ENCODE measurements around the gene PLEKHM3. TPM values are rescaled to one million over a fixed set of nuclear protein-coding genes. Genes with fewer than 3 reads are reported as not detected.

The PLEKHM3 gene
- total RNA-seq, 3 donors from 2014 or later (not counting 1 experiment from before 2014, with no cell fraction given): 21.7 to 27.7 (median 26.3) TPM

DNA sequence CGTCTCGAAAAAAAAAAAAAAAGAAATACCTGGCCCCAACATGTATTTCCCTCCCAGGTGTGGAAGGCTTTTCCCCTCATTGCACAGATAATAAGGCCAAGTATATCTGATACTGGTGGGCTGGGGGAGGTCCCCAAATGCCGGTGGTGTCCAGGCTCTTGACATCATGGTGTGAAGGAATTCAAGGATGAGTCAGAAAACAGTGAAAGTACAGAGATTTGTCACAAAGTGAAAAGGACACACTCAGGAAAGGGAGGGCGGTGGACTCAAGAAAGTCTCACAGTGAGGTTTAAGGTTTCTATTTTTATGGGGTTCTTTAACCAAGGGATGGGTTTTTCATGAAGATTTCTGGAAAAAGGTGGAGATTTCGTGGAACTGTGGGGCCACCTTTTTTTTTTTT is 217.8 kb downstream of the PLEKHM3 start:
- Histone ChIP-seq H3K27ac (ENCODE audit: low read length) (no peak overlapping the region), H3K4me1 (ENCODE audit: control insufficient read depth, insufficient read depth, low read length) (no peaks in the 10 kb centered on the region), H3K4me3 (ENCODE audit: low read length) (no peak overlapping the region), H3K27me3 (ENCODE audit: control insufficient read depth, insufficient read depth, low read length) (no peaks in the 10 kb centered on the region), H3K9me3 (ENCODE audit: control insufficient read depth, insufficient read depth, low read length) (no peaks in the 10 kb centered on the region), H3K36me3 (ENCODE audit: control insufficient read depth, insufficient read depth, low read length) (no peaks in the 10 kb centered on the region)
- Mint-ChIP-seq H3K4me1 (no peaks in the 10 kb centered on the region), H3K27me3 (ENCODE audit: low read depth in 2 of 2) (no peaks in the 10 kb centered on the region), H3K27ac (no peak overlapping the region), H3K4me3 (no peak overlapping the region), H3K36me3 (no peaks in the 10 kb centered on the region), H3K9me3 (no peaks in the 10 kb centered on the region)
- 61% methylated on average over 3 of the region's 5 CpGs for WGBS (ENCODE audit: insufficient coverage)
- TF ChIP-seq, protein P1, sequence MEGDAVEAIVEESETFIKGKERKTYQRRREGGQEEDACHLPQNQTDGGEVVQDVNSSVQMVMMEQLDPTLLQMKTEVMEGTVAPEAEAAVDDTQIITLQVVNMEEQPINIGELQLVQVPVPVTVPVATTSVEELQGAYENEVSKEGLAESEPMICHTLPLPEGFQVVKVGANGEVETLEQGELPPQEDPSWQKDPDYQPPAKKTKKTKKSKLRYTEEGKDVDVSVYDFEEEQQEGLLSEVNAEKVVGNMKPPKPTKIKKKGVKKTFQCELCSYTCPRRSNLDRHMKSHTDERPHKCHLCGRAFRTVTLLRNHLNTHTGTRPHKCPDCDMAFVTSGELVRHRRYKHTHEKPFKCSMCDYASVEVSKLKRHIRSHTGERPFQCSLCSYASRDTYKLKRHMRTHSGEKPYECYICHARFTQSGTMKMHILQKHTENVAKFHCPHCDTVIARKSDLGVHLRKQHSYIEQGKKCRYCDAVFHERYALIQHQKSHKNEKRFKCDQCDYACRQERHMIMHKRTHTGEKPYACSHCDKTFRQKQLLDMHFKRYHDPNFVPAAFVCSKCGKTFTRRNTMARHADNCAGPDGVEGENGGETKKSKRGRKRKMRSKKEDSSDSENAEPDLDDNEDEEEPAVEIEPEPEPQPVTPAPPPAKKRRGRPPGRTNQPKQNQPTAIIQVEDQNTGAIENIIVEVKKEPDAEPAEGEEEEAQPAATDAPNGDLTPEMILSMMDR (IDR thresholded peaks at IDR 0.05): no peak
- no peak for DNase-seq
- intact Hi-C loops (cut with micrococcal nuclease): no loop called here
- no peak for ATAC-seq

- 83% methylated on average over 2 of the region's 5 CpGs for WGBS (ENCODE audit: insufficient coverage)
- Histone ChIP-seq H3K4me3 (ENCODE audit: low read length) (no peak overlapping the region), H3K4me1 (ENCODE audit: control insufficient read depth, insufficient read depth, low read length) (no peaks in the 10 kb centered on the region), H3K36me3 (ENCODE audit: control insufficient read depth, insufficient read depth, low read length) (no peaks in the 10 kb centered on the region), H3K27ac (ENCODE audit: low read length) (no peak overlapping the region), H3K9me3 (ENCODE audit: control insufficient read depth, insufficient read depth, low read length) (no peaks in the 10 kb centered on the region), H3K27me3 (ENCODE audit: control insufficient read depth, insufficient read depth, low read length) (no peaks in the 10 kb centered on the region)
- no peak for DNase-seq
- no peak overlapping the region for H3K27ac Mint-ChIP-seq
- TF ChIP-seq, protein P1 (IDR thresholded peaks at IDR 0.05): no peak
- no peaks in the 10 kb centered on the region for H3K27me3 Mint-ChIP-seq (ENCODE audit: low read depth in 2 of 2)
- H3K9me3 Mint-ChIP-seq: no peaks in the 10 kb centered on the region
- intact Hi-C loops (cut with micrococcal nuclease): no loop called here
- ATAC-seq: no peak
- H3K4me1 Mint-ChIP-seq: no peaks in the 10 kb centered on the region
- H3K4me3 Mint-ChIP-seq: no peak overlapping the region
- H3K36me3 Mint-ChIP-seq: no peaks in the 10 kb centered on the region
Measured at GRCh38 chr2:207805566-207806226, 219.6 kb downstream of the PLEKHM3 start.

DNA sequence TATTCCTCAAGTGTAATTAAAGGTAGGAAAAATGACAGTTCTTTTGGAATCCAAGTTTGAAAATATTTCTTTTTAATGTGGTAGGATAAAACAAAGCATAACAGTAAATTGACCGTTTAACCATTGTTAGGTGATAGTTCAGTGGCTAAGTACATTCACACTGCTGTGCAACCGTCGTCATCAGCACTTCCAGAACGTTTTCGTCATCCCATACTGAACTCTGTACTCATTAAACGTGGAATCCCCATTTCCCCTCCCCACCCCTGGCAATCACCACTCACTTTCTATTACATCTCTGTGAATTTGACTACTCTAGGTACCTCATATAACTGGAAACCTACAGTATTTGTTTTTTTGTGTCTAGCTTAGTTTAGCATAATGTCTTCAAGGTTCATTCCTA is 222.7 kb downstream of the PLEKHM3 start:
- H3K27ac Mint-ChIP-seq: no peak overlapping the region
- no peaks in the 10 kb centered on the region for H3K4me1 Mint-ChIP-seq
- no peak overlapping the region for H3K4me3 ChIP-seq (ENCODE audit: low read length)
- H3K36me3 ChIP-seq (ENCODE audit: control insufficient read depth, insufficient read depth, low read length): no peaks in the 10 kb centered on the region
- no peaks in the 10 kb centered on the region for H3K9me3 Mint-ChIP-seq
- intact Hi-C loops (cut with micrococcal nuclease): no loop called here
- WGBS (ENCODE audit: insufficient coverage): 93% methylated on average over 6 of the region's 6 CpGs
- no peaks in the 10 kb centered on the region for H3K27me3 Mint-ChIP-seq (ENCODE audit: low read depth in 2 of 2)
- H3K9me3 ChIP-seq (ENCODE audit: control insufficient read depth, insufficient read depth, low read length): no peaks in the 10 kb centered on the region
- no peak for ATAC-seq
- no peak overlapping the region for H3K27ac ChIP-seq (ENCODE audit: low read length)
- no peaks in the 10 kb centered on the region for H3K36me3 Mint-ChIP-seq
- H3K4me1 ChIP-seq (ENCODE audit: control insufficient read depth, insufficient read depth, low read length): no peaks in the 10 kb centered on the region
- no peak overlapping the region for H3K4me3 Mint-ChIP-seq
- no peak for DNase-seq
- H3K27me3 ChIP-seq (ENCODE audit: control insufficient read depth, insufficient read depth, low read length): no peaks in the 10 kb centered on the region
- TF ChIP-seq, protein P1 (IDR thresholded peaks at IDR 0.05): no peak

DNA sequence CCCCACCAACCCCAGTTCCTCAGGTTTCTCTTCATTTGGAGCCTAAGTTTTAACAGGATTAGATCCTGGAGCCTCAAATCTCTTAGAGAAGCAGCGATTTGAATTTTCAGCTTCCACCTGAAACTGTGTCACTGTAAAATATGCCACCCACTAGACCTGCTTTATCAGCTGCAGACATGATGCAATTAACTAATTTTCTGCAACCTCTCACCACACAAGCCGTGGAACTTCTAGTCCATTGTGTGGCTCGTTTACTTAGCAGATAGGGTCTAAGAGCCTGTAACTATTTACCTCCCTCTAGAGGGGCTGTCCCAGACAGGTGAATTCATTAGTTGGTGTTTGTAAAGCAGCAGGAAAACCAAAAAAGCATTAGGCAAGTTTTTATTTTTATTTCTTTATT is 224.1 kb downstream of the PLEKHM3 start:
- DNase-seq (no peak), ATAC-seq (no peak)
- H3K27ac Mint-ChIP-seq: no peak overlapping the region
- no peaks in the 10 kb centered on the region for H3K9me3 Mint-ChIP-seq
- no peaks in the 10 kb centered on the region for H3K36me3 ChIP-seq (ENCODE audit: control insufficient read depth, insufficient read depth, low read length)
- H3K4me3 ChIP-seq (ENCODE audit: low read length): no peak overlapping the region
- 39% methylated on average over 1 of the region's 3 CpGs for WGBS (ENCODE audit: insufficient coverage)
- no peaks in the 10 kb centered on the region for H3K4me1 ChIP-seq (ENCODE audit: control insufficient read depth, insufficient read depth, low read length)
- no peaks in the 10 kb centered on the region for H3K27me3 ChIP-seq (ENCODE audit: control insufficient read depth, insufficient read depth, low read length)
- H3K4me1 Mint-ChIP-seq: no peaks in the 10 kb centered on the region
- no peaks in the 10 kb centered on the region for H3K9me3 ChIP-seq (ENCODE audit: control insufficient read depth, insufficient read depth, low read length)
- H3K27ac ChIP-seq (ENCODE audit: low read length): no peak overlapping the region
- H3K27me3 Mint-ChIP-seq (ENCODE audit: low read depth in 2 of 2): no peaks in the 10 kb centered on the region
- no peak overlapping the region for H3K4me3 Mint-ChIP-seq
- intact Hi-C loops (cut with micrococcal nuclease): no loop called here
- H3K36me3 Mint-ChIP-seq: no peaks in the 10 kb centered on the region
- TF ChIP-seq, protein P1 (IDR thresholded peaks at IDR 0.05): no peak

Measured in natural killer cell (primary cell).